HepG2 (cell line): ENCODE results near the gene HNRNPR. TPM values are rescaled to one million over a fixed set of nuclear protein-coding genes. Genes with fewer than 3 reads are reported as not detected.
A peak's percentile ranks its signal among the peaks of the same experiment; 100 is the strongest.

Experiments used
- ATAC-seq: fragments of 200-7000 bp; cut with Tn5 transposase; 3 replicates; pipeline ENCODE4 v1.9.1; 2020; ENCODE audit warnings: mild to moderate bottlenecking, moderate library complexity
- BruUV-seq: library from RNA; stranded (reverse); fragments of 400-500 nt; replicated peaks from 2 replicates; lab custom pipeline; 2021; lab: Mats Ljungman, UMichigan
- CTCF ChIA-PET: fragments of 300-600 bp; formaldehyde crosslinking; extraction: SDS; loops from one replicate; lab custom pipeline; 2021; ENCODE audit warnings: low total read pairs, inconsistent platforms, low intra/inter-chr PET ratio; lab: Yijun Ruan, JAX
- POLR2A ChIA-PET: fragments of 350-600 bp; sonication (Branson Sonifier 250); formaldehyde crosslinking; loops from one replicate; lab custom pipeline; 2020; ENCODE audit warnings: antibody characterized with exemption, inconsistent platforms; lab: Yijun Ruan, JAX
- DNase-seq: peaks from one replicate; pipeline ENCODE4 v3.0.0-alpha.2; 2015; ENCODE audit warnings: low spot score
- FAIRE-seq: peaks from 3 replicates; lab custom pipeline; 2011; peaks lifted over from hg19 to GRCh38; lab: Jason Lieb, UNC
- H2AFZ ChIP-seq: one replicate; pipeline ENCODE4 v1.6.1; 2011; ENCODE audit warnings: low read length, inconsistent platforms
- H3K27ac ChIP-seq: fragments of 300-600 bp; 3 replicates; pipeline ENCODE4 v1.8.0; 2011; ENCODE audit warnings: mixed run types, mild to moderate bottlenecking, mixed read lengths, low read length, inconsistent platforms; ENCODE audit not compliant: insufficient read depth; ENCODE audit errors: extremely low read length
- H3K27me3 ChIP-seq, 2 experiments: fragments of 200-600 bp in 1 of 2; 2 replicates in 1 of 2; 3 replicates in 1 of 2; pipeline versions ENCODE4 v1.6.0 to v1.8.0; 2011; ENCODE audit warnings: low read length in 2 of 2, mild to moderate bottlenecking in 2 of 2, moderate library complexity in 2 of 2, inconsistent platforms in 1 of 2; ENCODE audit not compliant: insufficient read depth in 2 of 2, control insufficient read depth in 1 of 2
- H3K36me3 ChIP-seq, 2 experiments: fragments of 200-600 bp in 1 of 2; replicated peaks in 1 of 2; 2 replicates in 1 of 2; 3 replicates in 1 of 2; pipeline versions ENCODE4 v1.5.1 to v1.8.0; 2011; ENCODE audit warnings: low read length in 2 of 2, inconsistent platforms in 1 of 2; ENCODE audit not compliant: insufficient read depth in 2 of 2, control insufficient read depth in 1 of 2
- H3K4me1 ChIP-seq: 2 replicates; pipeline ENCODE4 v1.5.1; 2012; ENCODE audit warnings: low read length, inconsistent platforms; ENCODE audit not compliant: insufficient read depth
- H3K4me2 ChIP-seq: 2 replicates; pipeline ENCODE4 v1.6.0; 2011; ENCODE audit warnings: low read depth, low read length, inconsistent platforms
- H3K4me3 ChIP-seq, 3 experiments: fragments of 200-600 bp in 1 of 3; sonication (generic), shearing (Covaris generic) in 1 of 3; replicated peaks in 1 of 3; 2 replicates each; pipeline ENCODE4 v1.5.1; 2011 to 2016; ENCODE audit warnings: low read length in 3 of 3, inconsistent platforms in 2 of 3, low read depth in 2 of 3, mild to moderate bottlenecking in 2 of 3, control low read depth in 1 of 3, mixed read lengths in 1 of 3; ENCODE audit not compliant: insufficient read depth in 1 of 3
- H3K79me2 ChIP-seq: one replicate; pipeline ENCODE4 v1.6.1; 2011; ENCODE audit warnings: low read length, inconsistent platforms; ENCODE audit not compliant: insufficient read depth
- H3K9ac ChIP-seq: 2 replicates; pipeline ENCODE4 v1.6.0; 2011; ENCODE audit warnings: mild to moderate bottlenecking, low read depth, low read length, inconsistent platforms; ENCODE audit not compliant: insufficient read depth
- H3K9me3 ChIP-seq: 2 replicates; pipeline ENCODE4 v1.5.1; 2012; ENCODE audit warnings: mild to moderate bottlenecking, low read length
- H4K20me1 ChIP-seq: 2 replicates; pipeline ENCODE4 v1.6.0; 2011; ENCODE audit warnings: inconsistent platforms, mild to moderate bottlenecking, low read length, moderate library complexity; ENCODE audit not compliant: insufficient read depth
- AHR ChIP-seq: IDR thresholded peaks from 2 replicates; pipeline ENCODE4 v1.6.1; 2018; ENCODE audit warnings: missing genetic modification reagents, missing compliant biosample characterization
- BCL6 ChIP-seq: IDR thresholded peaks from 2 replicates; pipeline ENCODE4 v1.6.1; 2016; ENCODE audit warnings: missing genetic modification reagents, missing compliant biosample characterization
- BRCA1 ChIP-seq: sonication (generic); formaldehyde crosslinking; IDR thresholded peaks from 2 replicates; pipeline ENCODE4 v1.4.0; 2020; ENCODE audit warnings: missing genetic modification reagents
- GZF1 ChIP-seq: sonication (generic); formaldehyde crosslinking; IDR thresholded peaks from 2 replicates; pipeline ENCODE4 v1.5.1; 2020; ENCODE audit warnings: mild to moderate bottlenecking, missing genetic modification reagents
- KDM6A ChIP-seq: IDR thresholded peaks from 2 replicates; pipeline ENCODE4 v1.6.1; 2016; ENCODE audit warnings: low read depth
- KMT2A ChIP-seq: sonication (generic); formaldehyde crosslinking; IDR thresholded peaks from 2 replicates; pipeline ENCODE4 v1.4.0; 2020; ENCODE audit warnings: missing genetic modification reagents
- NCOA2 ChIP-seq: sonication (generic); formaldehyde crosslinking; IDR thresholded peaks from 2 replicates; pipeline ENCODE4 v1.8.0; 2022; ENCODE audit warnings: inconsistent platforms
- POGZ ChIP-seq: sonication (generic); formaldehyde crosslinking; IDR thresholded peaks from 2 replicates; pipeline ENCODE4 v1.4.0; 2020; ENCODE audit warnings: mild to moderate bottlenecking, missing genetic modification reagents
- RCOR2 ChIP-seq: IDR thresholded peaks from 2 replicates; pipeline ENCODE4 v1.6.1; 2016; ENCODE audit warnings: missing biosample characterization, missing genetic modification reagents
- SRSF9 ChIP-seq: fragments of 200-400 bp; formaldehyde crosslinking; IDR thresholded peaks from 2 replicates; pipeline ENCODE4 v1.6.1; 2018; ENCODE audit warnings: borderline replicate concordance, mild to moderate bottlenecking, low read depth, low read length; ENCODE audit not compliant: insufficient read depth, poor library complexity, severe bottlenecking
- ZBED4 ChIP-seq: sonication (generic); formaldehyde crosslinking; IDR thresholded peaks from 2 replicates; pipeline ENCODE4 v1.4.0; 2020; ENCODE audit warnings: missing genetic modification reagents, borderline replicate concordance
- ZNF33B ChIP-seq: sonication (generic); formaldehyde crosslinking; IDR thresholded peaks from 2 replicates; pipeline ENCODE4 v1.5.1; 2020; ENCODE audit warnings: mild to moderate bottlenecking, missing genetic modification reagents
- ZNF382 ChIP-seq: sonication (generic); formaldehyde crosslinking; IDR thresholded peaks from 2 replicates; pipeline ENCODE4 v1.5.0; 2020; ENCODE audit warnings: missing genetic modification reagents, mild to moderate bottlenecking, borderline replicate concordance
- ZNF766 ChIP-seq: sonication (generic); formaldehyde crosslinking; IDR thresholded peaks from 2 replicates; pipeline ENCODE4 v1.5.0; 2020; ENCODE audit warnings: missing genetic modification reagents, borderline replicate concordance
- ZNF790 ChIP-seq: sonication (generic); formaldehyde crosslinking; IDR thresholded peaks from 2 replicates; pipeline ENCODE4 v1.8.0; 2022; ENCODE audit warnings: missing genetic modification reagents, mild to moderate bottlenecking, borderline replicate concordance
- WGBS: methylation state at CpG from one replicate; pipeline ENCODE4 v1.1.6; 2017; ENCODE audit warnings: low lambda C conversion rate; 5-methylcytosine and 5-hydroxymethylcytosine counted together
- in situ Hi-C: cut with HindIII; loops from 2 replicates; pipeline ENCODE4 v1.10.0; 2017; ENCODE audit warnings: low pct_unique_long_range_greater_than_20kb; ENCODE audit not compliant: extremely low pct_ligation_motif_present
- intact Hi-C: fragments of 100-400 bp; cut with micrococcal nuclease; formaldehyde crosslinking; loops from one replicate; pipeline ENCODE4 v1.10.0; 2022; ENCODE audit not compliant: unreplicated experiment
- polyA plus RNA-seq, 8 experiments: library from polyadenylated mRNA; depleted of rRNA in 3 of 8; stranded (reverse) in 7 of 8; unstranded in 1 of 8; fragments of >200 nt; fragmentation: Illumina TruSeq in 4 of 8; extraction: Trizol in 4 of 8; gene quantifications; 2 replicates each; pipeline versions ENCODE4 v1.2.1 to v1.2.3, GENCODE V29; 2011 to 2016; ENCODE audit warnings: low read depth in 4 of 8, missing spikeins in 1 of 8, mixed read lengths in 1 of 8; ENCODE audit not compliant: insufficient read depth in 1 of 8
- total RNA-seq, 5 experiments: library from RNA; depleted of rRNA; stranded (reverse); fragments of >200 nt; fragmentation: Illumina TruSeq; extraction: Trizol; gene quantifications; 2 replicates each; pipeline ENCODE4 v1.2.3, GENCODE V29; 2016; ENCODE audit warnings: low read depth in 1 of 5
- TF ChIP-seq, protein P1 (sequence below): sonication (generic); formaldehyde crosslinking; IDR thresholded peaks from 2 replicates; pipeline ENCODE4 v1.5.1; 2020; ENCODE audit warnings: missing genetic modification reagents, mild to moderate bottlenecking, borderline replicate concordance
- TF ChIP-seq, protein P2 (sequence below): sonication (generic); formaldehyde crosslinking; IDR thresholded peaks from 2 replicates; pipeline ENCODE4 v1.8.0; 2022; ENCODE audit warnings: missing genetic modification reagents, mild to moderate bottlenecking, moderate library complexity, borderline replicate concordance
- TF ChIP-seq, protein P3 (sequence below): IDR thresholded peaks from 2 replicates; pipeline ENCODE4 v1.6.1; 2016

HNRNPR gene
- total and polyA plus RNA-seq, 2 of the 13 experiments (the other 11 are each of a cell fraction or from before 2014, with no cell fraction given) = 133 to 216 TPM

DNA sequence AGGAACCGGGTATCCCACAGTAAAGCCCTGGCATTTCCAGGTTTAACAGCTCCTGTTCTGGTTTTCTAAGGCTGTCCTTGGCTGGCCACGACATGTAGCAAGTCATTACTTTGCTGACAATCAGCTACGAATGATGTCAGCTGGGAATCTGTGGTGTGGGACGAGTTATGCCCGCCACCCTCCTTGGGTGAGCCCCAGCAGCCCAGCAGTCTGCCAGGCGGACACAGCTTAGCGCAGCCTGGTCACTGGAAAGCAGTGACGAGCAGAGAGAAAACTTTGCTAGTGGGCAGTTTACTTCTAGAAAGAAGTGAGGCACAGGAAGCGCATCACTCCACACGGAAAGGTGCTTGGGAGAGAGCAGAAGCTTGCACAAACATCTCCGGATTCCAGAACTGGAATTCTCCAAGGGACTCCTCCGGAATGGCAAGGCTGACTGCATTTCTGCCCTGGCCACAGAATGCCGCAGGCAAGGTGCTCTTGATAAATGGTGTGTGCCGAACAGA, 41.1 kb upstream of the HNRNPR start:
- ATAC-seq (no peak), DNase-seq (no peak), FAIRE-seq (no peak)
- Histone ChIP-seq H2AFZ (no peak overlapping the region), H3K27me3 (no peaks in the 10 kb centered on the region), H4K20me1 (no peaks in the 10 kb centered on the region), H3K9ac (no peak overlapping the region), H3K79me2 (no peaks in the 10 kb centered on the region), H3K36me3 (peaks cover 12 to 28% of the 10 kb centered on the region in 2 experiments; a peak in 4 of 5 replicates), H3K4me3 (no peak overlapping the region), H3K4me1 (peaks cover 14% of the 10 kb centered on the region), H3K27ac (peak overlapping the region; percentile 14), H3K9me3 (no peaks in the 10 kb centered on the region), H3K4me2 (no peak overlapping the region)
- no peak for TF ChIP-seq POGZ (CRISPR knock-in tag)
- TF ChIP-seq BCL6 (CRISPR knock-in tag) = no peak
- TF ChIP-seq RCOR2 (CRISPR knock-in tag) = no peak
- TF ChIP-seq ZNF33B (CRISPR knock-in tag) = no peak
- TF ChIP-seq, protein P1, sequence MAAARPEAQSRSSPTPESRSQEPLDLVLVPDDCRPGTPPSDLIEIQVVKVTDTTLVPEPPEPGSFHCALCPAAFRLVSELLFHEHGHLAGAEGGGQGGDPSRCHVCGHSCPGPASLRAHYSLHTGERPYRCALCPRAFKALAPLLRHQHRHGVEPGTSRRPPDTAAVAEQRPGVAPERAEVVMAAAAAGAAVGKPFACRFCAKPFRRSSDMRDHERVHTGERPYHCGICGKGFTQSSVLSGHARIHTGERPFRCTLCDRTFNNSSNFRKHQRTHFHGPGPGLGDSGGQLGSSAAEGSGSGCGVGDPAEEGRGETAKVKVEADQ (CRISPR knock-in tag) = no peak
- TF ChIP-seq, protein P2, sequence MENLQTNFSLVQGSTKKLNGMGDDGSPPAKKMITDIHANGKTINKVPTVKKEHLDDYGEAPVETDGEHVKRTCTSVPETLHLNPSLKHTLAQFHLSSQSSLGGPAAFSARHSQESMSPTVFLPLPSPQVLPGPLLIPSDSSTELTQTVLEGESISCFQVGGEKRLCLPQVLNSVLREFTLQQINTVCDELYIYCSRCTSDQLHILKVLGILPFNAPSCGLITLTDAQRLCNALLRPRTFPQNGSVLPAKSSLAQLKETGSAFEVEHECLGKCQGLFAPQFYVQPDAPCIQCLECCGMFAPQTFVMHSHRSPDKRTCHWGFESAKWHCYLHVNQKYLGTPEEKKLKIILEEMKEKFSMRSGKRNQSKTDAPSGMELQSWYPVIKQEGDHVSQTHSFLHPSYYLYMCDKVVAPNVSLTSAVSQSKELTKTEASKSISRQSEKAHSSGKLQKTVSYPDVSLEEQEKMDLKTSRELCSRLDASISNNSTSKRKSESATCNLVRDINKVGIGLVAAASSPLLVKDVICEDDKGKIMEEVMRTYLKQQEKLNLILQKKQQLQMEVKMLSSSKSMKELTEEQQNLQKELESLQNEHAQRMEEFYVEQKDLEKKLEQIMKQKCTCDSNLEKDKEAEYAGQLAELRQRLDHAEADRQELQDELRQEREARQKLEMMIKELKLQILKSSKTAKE = no peak
- TF ChIP-seq, protein P3, sequence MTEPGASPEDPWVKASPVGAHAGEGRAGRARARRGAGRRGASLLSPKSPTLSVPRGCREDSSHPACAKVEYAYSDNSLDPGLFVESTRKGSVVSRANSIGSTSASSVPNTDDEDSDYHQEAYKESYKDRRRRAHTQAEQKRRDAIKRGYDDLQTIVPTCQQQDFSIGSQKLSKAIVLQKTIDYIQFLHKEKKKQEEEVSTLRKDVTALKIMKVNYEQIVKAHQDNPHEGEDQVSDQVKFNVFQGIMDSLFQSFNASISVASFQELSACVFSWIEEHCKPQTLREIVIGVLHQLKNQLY (CRISPR knock-in tag) = no peak
- TF ChIP-seq ZNF766 (CRISPR knock-in tag) = no peak
- TF ChIP-seq NCOA2 (CRISPR knock-in tag) = no peak
- no peak for TF ChIP-seq KMT2A (CRISPR knock-in tag)
- no peak for TF ChIP-seq AHR (CRISPR knock-in tag)
- TF ChIP-seq ZBED4 (CRISPR knock-in tag) = no peak
- no peak for TF ChIP-seq KDM6A (CRISPR knock-in tag)
- TF ChIP-seq ZNF790 (CRISPR knock-in tag) = no peak
- TF ChIP-seq SRSF9 = no peak
- TF ChIP-seq GZF1 (CRISPR knock-in tag) = no peak
- no peak for TF ChIP-seq BRCA1 (CRISPR knock-in tag)
- no peak for TF ChIP-seq ZNF382 (CRISPR knock-in tag)
- intact Hi-C loops = no loop called here
- CTCF ChIA-PET = no interaction called here
- POLR2A ChIA-PET = interaction anchor here (0.7 to 1.4 kb wide), 4 partner anchors 9 to 46 kb away, joined by 3 to 5 read pairs (median 4); partner anchors contain the start of gene HNRNPR
- no TSS peak for BruUV-seq
- 96% methylated on average over 14 of the region's 14 CpGs for WGBS
- in situ Hi-C loops = no loop called here
